IPS-NIHi11 (cell line): ENCODE measurements around the gene NIPAL3.
"Not testable (repeated sequence)": the region's sequence is repeated elsewhere in the genome, so short reads cannot be mapped to it uniquely, and the experiment has no call there.

Experiments
- DNase-seq: peaks from one replicate; pipeline ENCODE4 v3.0.0; 2012; ENCODE audit warnings: mixed read lengths, low spot score

The NIPAL3 gene

GRCh38 chr1:24490101-24490781 is 74.6 kb downstream of the NIPAL3 start:
- no peak for DNase-seq

GRCh38 chr1:24491577-24492360 is 76.2 kb downstream of the NIPAL3 start:
- no peak for DNase-seq

GRCh38 chr1:24492935-24493334 is 77.3 kb downstream of the NIPAL3 start:
- DNase-seq = not testable (repeated sequence)

GRCh38 chr1:24493785-24494184 is 78.2 kb downstream of the NIPAL3 start:
- DNase-seq = no peak

GRCh38 chr1:24498589-24498988 is 83.0 kb downstream of the NIPAL3 start:
- no peak for DNase-seq

GRCh38 chr1:24500448-24501048 is 84.9 kb downstream of the NIPAL3 start:
- no peak for DNase-seq

GRCh38 chr1:24501371-24502064 is 85.9 kb downstream of the NIPAL3 start:
- peak; percentile 55 for DNase-seq

- DNase-seq = peak; percentile 82
Measured at GRCh38 chr1:24502065-24502708, 86.6 kb downstream of the NIPAL3 start.

GRCh38 chr1:24502709-24503058 is 87.1 kb downstream of the NIPAL3 start, which contains the start of gene RCAN3:
Gene RCAN3 (plus strand): TSS chr1:24502836. CDS start chr1:24514373, 11,537 bp downstream.
- peak; percentile 99 for DNase-seq

GRCh38 chr1:24503059-24503751 is 87.6 kb downstream of the NIPAL3 start:
- DNase-seq = no peak

GRCh38 chr1:24503870-24504523 is 88.4 kb downstream of the NIPAL3 start:
- DNase-seq = no peak

- no peak for DNase-seq
Measured at GRCh38 chr1:24504560-24504959, 89.0 kb downstream of the NIPAL3 start.

GRCh38 chr1:24505816-24506215 is 90.2 kb downstream of the NIPAL3 start:
- DNase-seq = no peak

- DNase-seq = no peak
Measured at GRCh38 chr1:24506691-24507381, 91.2 kb downstream of the NIPAL3 start.

- no peak for DNase-seq
Measured at GRCh38 chr1:24507405-24507804, 91.8 kb downstream of the NIPAL3 start.

GRCh38 chr1:24508911-24509310 is 93.3 kb downstream of the NIPAL3 start:
- no peak for DNase-seq

- DNase-seq = no peak
Measured at GRCh38 chr1:24513706-24514105, 98.1 kb downstream of the NIPAL3 start.

GRCh38 chr1:24514946-24515345 is 99.3 kb downstream of the NIPAL3 start:
- no peak for DNase-seq

GRCh38 chr1:24515671-24516209 is 100.1 kb downstream of the NIPAL3 start:
- not testable (repeated sequence) for DNase-seq

- DNase-seq = no peak
Measured at GRCh38 chr1:24516506-24516905, 100.9 kb downstream of the NIPAL3 start.
